Activated naive CD8-positive, alpha-beta T cell (primary cell): ENCODE data around the gene DCUN1D1.

Experiments
- H3K27ac Mint-ChIP-seq: one replicate; pipeline ENCODE4 v1.8.0; 2021; ENCODE audit warnings: mixed read lengths
- H3K27me3 Mint-ChIP-seq: one replicate; pipeline ENCODE4 v1.8.0; 2021; ENCODE audit warnings: mixed read lengths
- H3K36me3 Mint-ChIP-seq: one replicate; pipeline ENCODE4 v1.8.0; 2021; ENCODE audit warnings: mixed read lengths
- H3K4me1 Mint-ChIP-seq: one replicate; pipeline ENCODE4 v1.8.0; 2021; ENCODE audit warnings: low read depth, mixed read lengths
- H3K4me3 Mint-ChIP-seq: one replicate; pipeline ENCODE4 v1.8.0; 2021; ENCODE audit warnings: mild to moderate bottlenecking, mixed read lengths
- H3K9me3 Mint-ChIP-seq: one replicate; pipeline ENCODE4 v1.8.0; 2021; ENCODE audit warnings: low read depth, mixed read lengths

The DCUN1D1 gene

DNA sequence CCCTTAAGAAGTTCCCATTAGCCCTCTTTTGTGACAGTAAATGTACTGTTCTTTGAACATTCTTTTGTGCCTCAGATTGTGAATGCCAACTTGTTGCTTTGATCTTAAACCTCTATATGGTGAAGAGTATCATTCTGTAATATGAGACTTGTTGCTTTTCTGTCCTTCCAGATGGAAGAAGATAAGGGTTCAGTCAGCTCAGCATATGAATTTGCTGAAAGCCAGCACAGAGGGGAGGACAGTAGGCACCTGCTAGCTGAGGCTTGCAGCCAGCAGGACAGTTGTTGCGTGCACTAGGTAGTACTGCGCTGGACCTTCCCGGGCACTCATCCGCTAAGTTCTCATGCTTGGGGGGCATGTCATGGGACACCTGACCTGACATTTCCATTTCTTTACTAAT lies 74.7 kb downstream of the DCUN1D1 start:
- no peaks in the 10 kb centered on the region for H3K36me3 Mint-ChIP-seq
- peak overlapping the region; percentile 51 for H3K27ac Mint-ChIP-seq
- no peaks in the 10 kb centered on the region for H3K9me3 Mint-ChIP-seq
- H3K27me3 Mint-ChIP-seq, result no peaks in the 10 kb centered on the region
- peaks cover 12% of the 10 kb centered on the region for H3K4me1 Mint-ChIP-seq
- no peak overlapping the region for H3K4me3 Mint-ChIP-seq

DNA sequence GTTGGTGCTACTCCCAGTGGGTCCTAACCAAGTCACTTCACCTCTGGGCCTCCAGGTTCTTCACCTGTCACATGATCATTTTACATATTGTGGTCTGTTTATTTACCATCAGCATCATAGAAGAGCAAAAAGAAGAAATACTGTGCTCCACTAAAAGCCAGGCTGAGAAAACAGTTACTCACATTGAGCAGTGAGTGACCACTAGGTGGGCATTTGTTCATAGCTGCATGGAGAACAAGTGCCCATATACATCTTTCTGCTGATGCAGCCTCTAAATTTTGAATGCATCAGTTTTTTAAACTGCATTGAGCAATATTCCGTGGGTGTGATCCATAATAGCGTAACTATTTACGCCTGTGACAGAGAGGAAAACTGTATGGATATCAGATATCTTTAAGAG lies 76.2 kb downstream of the DCUN1D1 start:
- peaks cover 2% of the 10 kb centered on the region for H3K4me1 Mint-ChIP-seq
- no peak overlapping the region for H3K4me3 Mint-ChIP-seq
- H3K27me3 Mint-ChIP-seq, result no peaks in the 10 kb centered on the region
- peak overlapping the region; percentile 8 for H3K27ac Mint-ChIP-seq
- H3K9me3 Mint-ChIP-seq, result no peaks in the 10 kb centered on the region
- H3K36me3 Mint-ChIP-seq, result no peaks in the 10 kb centered on the region

DNA sequence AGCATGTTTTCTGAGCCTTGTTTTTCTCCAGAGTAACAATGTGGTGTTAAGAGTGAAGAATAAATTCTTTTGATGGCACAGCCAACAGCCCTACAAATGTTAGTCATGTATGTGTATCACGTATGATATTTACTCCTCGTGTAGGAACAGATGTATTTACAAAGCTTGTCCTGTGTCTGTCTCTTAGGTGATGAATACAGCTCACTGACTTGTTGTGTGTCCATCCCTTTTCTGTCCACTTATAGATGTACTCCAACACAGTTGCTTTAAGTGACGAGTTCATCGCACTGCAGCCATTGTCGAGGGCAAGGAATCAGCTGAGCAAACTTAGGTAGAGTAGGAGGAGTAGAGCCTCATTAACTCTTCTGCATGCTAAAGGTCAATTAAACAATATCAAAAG lies 78.1 kb downstream of the DCUN1D1 start:
- Mint-ChIP-seq H3K4me1 (no peaks in the 10 kb centered on the region), H3K36me3 (no peaks in the 10 kb centered on the region), H3K4me3 (no peak overlapping the region), H3K27me3 (no peaks in the 10 kb centered on the region), H3K27ac (peak overlapping the region; percentile 7), H3K9me3 (no peaks in the 10 kb centered on the region)

- Mint-ChIP-seq H3K9me3 (no peaks in the 10 kb centered on the region), H3K36me3 (peaks cover 7% of the 10 kb centered on the region), H3K4me3 (no peak overlapping the region), H3K4me1 (peaks cover 2% of the 10 kb centered on the region), H3K27me3 (no peaks in the 10 kb centered on the region), H3K27ac (no peak overlapping the region)
Measured at GRCh38 chr3:182896553-182896952, 83.8 kb downstream of the DCUN1D1 start.

GRCh38 chr3:182895513-182896112 lies 84.7 kb downstream of the DCUN1D1 start:
- peaks cover 2% of the 10 kb centered on the region for H3K4me1 Mint-ChIP-seq
- no peaks in the 10 kb centered on the region for H3K9me3 Mint-ChIP-seq
- H3K4me3 Mint-ChIP-seq, result no peak overlapping the region
- H3K27ac Mint-ChIP-seq, result no peak overlapping the region
- peaks cover 7% of the 10 kb centered on the region for H3K36me3 Mint-ChIP-seq
- no peaks in the 10 kb centered on the region for H3K27me3 Mint-ChIP-seq

GRCh38 chr3:182892226-182892625 lies 88.1 kb downstream of the DCUN1D1 start:
- H3K4me3 Mint-ChIP-seq, result no peak overlapping the region
- peaks cover 2% of the 10 kb centered on the region for H3K4me1 Mint-ChIP-seq
- H3K27me3 Mint-ChIP-seq, result no peaks in the 10 kb centered on the region
- peak overlapping the region; percentile 19 for H3K27ac Mint-ChIP-seq
- peaks cover 17% of the 10 kb centered on the region for H3K36me3 Mint-ChIP-seq
- no peaks in the 10 kb centered on the region for H3K9me3 Mint-ChIP-seq

GRCh38 chr3:182891364-182891763 lies 89.0 kb downstream of the DCUN1D1 start:
- Mint-ChIP-seq H3K4me3 (no peak overlapping the region), H3K9me3 (no peaks in the 10 kb centered on the region), H3K36me3 (peaks cover 17% of the 10 kb centered on the region), H3K4me1 (peaks cover 2% of the 10 kb centered on the region), H3K27ac (no peak overlapping the region), H3K27me3 (no peaks in the 10 kb centered on the region)

- Mint-ChIP-seq H3K4me3 (no peak overlapping the region), H3K27me3 (no peaks in the 10 kb centered on the region), H3K4me1 (peaks cover 2% of the 10 kb centered on the region), H3K9me3 (no peaks in the 10 kb centered on the region), H3K27ac (no peak overlapping the region), H3K36me3 (peaks cover 17% of the 10 kb centered on the region)
Measured at GRCh38 chr3:182889948-182890629, 90.2 kb downstream of the DCUN1D1 start.
